ENCODE data around the gene MAGI2.

GRCh38 chr7:79185605-79186004, 267.9 kb downstream of the MAGI2 start:
- TF ChIP-seq, protein P1, sequence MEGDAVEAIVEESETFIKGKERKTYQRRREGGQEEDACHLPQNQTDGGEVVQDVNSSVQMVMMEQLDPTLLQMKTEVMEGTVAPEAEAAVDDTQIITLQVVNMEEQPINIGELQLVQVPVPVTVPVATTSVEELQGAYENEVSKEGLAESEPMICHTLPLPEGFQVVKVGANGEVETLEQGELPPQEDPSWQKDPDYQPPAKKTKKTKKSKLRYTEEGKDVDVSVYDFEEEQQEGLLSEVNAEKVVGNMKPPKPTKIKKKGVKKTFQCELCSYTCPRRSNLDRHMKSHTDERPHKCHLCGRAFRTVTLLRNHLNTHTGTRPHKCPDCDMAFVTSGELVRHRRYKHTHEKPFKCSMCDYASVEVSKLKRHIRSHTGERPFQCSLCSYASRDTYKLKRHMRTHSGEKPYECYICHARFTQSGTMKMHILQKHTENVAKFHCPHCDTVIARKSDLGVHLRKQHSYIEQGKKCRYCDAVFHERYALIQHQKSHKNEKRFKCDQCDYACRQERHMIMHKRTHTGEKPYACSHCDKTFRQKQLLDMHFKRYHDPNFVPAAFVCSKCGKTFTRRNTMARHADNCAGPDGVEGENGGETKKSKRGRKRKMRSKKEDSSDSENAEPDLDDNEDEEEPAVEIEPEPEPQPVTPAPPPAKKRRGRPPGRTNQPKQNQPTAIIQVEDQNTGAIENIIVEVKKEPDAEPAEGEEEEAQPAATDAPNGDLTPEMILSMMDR (conservative IDR thresholded peaks at IDR 0.05 in 1 of 2, IDR thresholded peaks at IDR 0.05 in 1 of 2; ENCODE audit: extremely low read depth in 1 of 2, insufficient read depth in 1 of 2, low read depth in 1 of 2, low read length in 2 of 2) = no peak
- TF ChIP-seq EZH2 (IDR thresholded peaks at IDR 0.05; ENCODE audit: borderline replicate concordance, low read length) = no peak
